KMS-11 (cell line): ENCODE results near the gene KAZN.

Source experiments
- H2AFZ ChIP-seq: fragments of 200-600 bp; sonication (generic); 2 replicates; pipeline ENCODE4 v1.6.1; 2016; ENCODE audit warnings: antibody characterized with exemption, mixed run types, low read depth
- H3K27ac ChIP-seq: fragments of 200-600 bp; sonication (generic); 2 replicates; pipeline ENCODE4 v1.6.1; 2016; ENCODE audit warnings: mild to moderate bottlenecking, mixed run types
- H3K27me3 ChIP-seq: fragments of 200-600 bp; sonication (generic); 2 replicates; pipeline ENCODE4 v1.6.1; 2017; ENCODE audit warnings: mild to moderate bottlenecking, low read depth, mixed run types, moderate library complexity; ENCODE audit not compliant: insufficient read depth
- H3K36me3 ChIP-seq: fragments of 200-600 bp; sonication (generic); 2 replicates; pipeline ENCODE4 v1.6.1; 2017; ENCODE audit warnings: mild to moderate bottlenecking, mixed run types; ENCODE audit not compliant: insufficient read depth
- H3K4me1 ChIP-seq: fragments of 200-600 bp; sonication (generic); 2 replicates; pipeline ENCODE4 v1.6.1; 2016; ENCODE audit warnings: mild to moderate bottlenecking, low read depth, mixed run types; ENCODE audit not compliant: poor library complexity, severe bottlenecking
- H3K4me2 ChIP-seq: fragments of 200-600 bp; sonication (generic); 2 replicates; pipeline ENCODE4 v1.7.0; 2016; ENCODE audit warnings: mild to moderate bottlenecking, mixed run types
- H3K4me3 ChIP-seq: fragments of 200-600 bp; sonication (generic); IDR thresholded peaks from 2 replicates; pipeline ENCODE4 v1.6.1; 2017; ENCODE audit warnings: low read depth, low read length, mixed read lengths; ENCODE audit not compliant: insufficient read depth
- H3K79me2 ChIP-seq: fragments of 200-600 bp; sonication (generic); 2 replicates; pipeline ENCODE4 v1.6.1; 2016; ENCODE audit warnings: low read depth, mixed run types; ENCODE audit not compliant: insufficient read depth
- H3K9ac ChIP-seq: fragments of 200-600 bp; sonication (generic); 2 replicates; pipeline ENCODE4 v1.6.1; 2016; ENCODE audit warnings: mild to moderate bottlenecking, mixed run types
- H4K20me1 ChIP-seq: fragments of 200-600 bp; sonication (generic); 2 replicates; pipeline ENCODE4 v1.6.1; 2016; ENCODE audit warnings: mild to moderate bottlenecking, mixed run types; ENCODE audit not compliant: insufficient read depth
- CTCF ChIP-seq: fragments of 200-600 bp; sonication (generic); conservative IDR thresholded peaks from 2 replicates; pipeline ENCODE4 v1.6.1; 2017; ENCODE audit warnings: low read depth, mild to moderate bottlenecking, antibody characterized with exemption, low read length, moderate library complexity, mixed read lengths

Gene KAZN

GRCh38 chr1:14848203-14848602 is 249.7 kb downstream of the KAZN start:
- no peak overlapping the region for H3K4me3 ChIP-seq
- H3K79me2 ChIP-seq = no peaks in the 10 kb centered on the region
- H3K27me3 ChIP-seq = peaks cover 3% of the 10 kb centered on the region; the same call in 1 of the 2 replicates
- H2AFZ ChIP-seq = no peak overlapping the region
- no peak overlapping the region for H3K4me2 ChIP-seq
- H3K9ac ChIP-seq = no peak overlapping the region
- TF ChIP-seq CTCF = no peak
- H3K27ac ChIP-seq = no peak overlapping the region
- H4K20me1 ChIP-seq = no peaks in the 10 kb centered on the region
- H3K36me3 ChIP-seq = no peaks in the 10 kb centered on the region
- no peaks in the 10 kb centered on the region for H3K4me1 ChIP-seq

GRCh38 chr1:14848625-14849024 is 250.1 kb downstream of the KAZN start:
- H3K4me2 ChIP-seq = no peak overlapping the region
- no peak for TF ChIP-seq CTCF
- no peak overlapping the region for H2AFZ ChIP-seq

GRCh38 chr1:14849038-14849437 is 250.6 kb downstream of the KAZN start:
- Histone ChIP-seq H3K9ac (no peak overlapping the region), H4K20me1 (no peaks in the 10 kb centered on the region), H3K4me2 (no peak overlapping the region), H3K4me1 (no peaks in the 10 kb centered on the region), H3K36me3 (no peaks in the 10 kb centered on the region), H2AFZ (no peak overlapping the region), H3K79me2 (no peaks in the 10 kb centered on the region), H3K27ac (no peak overlapping the region), H3K4me3 (no peak overlapping the region), H3K27me3 (peaks cover 3% of the 10 kb centered on the region; the same call in 1 of the 2 replicates)
- no peak for TF ChIP-seq CTCF

More at GRCh38 chr1:14848625-14849024, 250.1 kb downstream of the KAZN start:
- H3K9ac ChIP-seq = no peak overlapping the region
- no peaks in the 10 kb centered on the region for H3K4me1 ChIP-seq
- H3K79me2 ChIP-seq = no peaks in the 10 kb centered on the region
- no peak overlapping the region for H3K27ac ChIP-seq
- H3K27me3 ChIP-seq = peaks cover 3% of the 10 kb centered on the region; the same call in 1 of the 2 replicates
- no peaks in the 10 kb centered on the region for H4K20me1 ChIP-seq
- no peaks in the 10 kb centered on the region for H3K36me3 ChIP-seq
- no peak overlapping the region for H3K4me3 ChIP-seq

- H3K27ac ChIP-seq = no peak overlapping the region
- H2AFZ ChIP-seq = no peak overlapping the region
- no peak overlapping the region for H3K4me2 ChIP-seq
- no peaks in the 10 kb centered on the region for H3K4me1 ChIP-seq
- H3K27me3 ChIP-seq = peaks cover 6% of the 10 kb centered on the region; the same call in 1 of the 2 replicates
- no peak for TF ChIP-seq CTCF
- no peaks in the 10 kb centered on the region for H4K20me1 ChIP-seq
- H3K79me2 ChIP-seq = no peaks in the 10 kb centered on the region
- no peak overlapping the region for H3K4me3 ChIP-seq
- no peaks in the 10 kb centered on the region for H3K36me3 ChIP-seq
- no peak overlapping the region for H3K9ac ChIP-seq
These were observed 252.1 kb downstream of the KAZN start for GRCh38 chr1:14850563-14850962.
